MCF 10A (cell line): ENCODE results near the gene URB2. TPM values are rescaled to one million over a fixed set of nuclear protein-coding genes. Genes with fewer than 3 reads are reported as not detected.

Source experiments
- Bru-seq: library from RNA; stranded (reverse); fragments of 400-500 nt; gene quantifications from one replicate; lab custom pipeline; 2021; lab: Mats Ljungman, UMichigan
- BruChase-seq, 2 experiments: library from RNA; stranded (reverse); fragments of 400-500 nt; gene quantifications; one replicate each; lab custom pipeline; 2021; lab: Mats Ljungman, UMichigan
- BruUV-seq: library from RNA; stranded (reverse); fragments of 400-500 nt; replicated peaks from 2 replicates; lab custom pipeline; 2021; lab: Mats Ljungman, UMichigan
- CTCF ChIA-PET: fragments of 300-600 bp; sonication (Branson Sonifier 250); formaldehyde crosslinking; extraction: SDS; loops from one replicate; lab custom pipeline; 2021; ENCODE audit warnings: antibody characterized with exemption, inconsistent platforms; lab: Yijun Ruan, JAX
- POLR2A ChIA-PET: fragments of 300-600, 350-650 bp; sonication (Branson Sonifier 250); formaldehyde crosslinking; extraction: SDS; loops from one replicate; lab custom pipeline; 2020; ENCODE audit warnings: antibody characterized with exemption, inconsistent platforms; lab: Yijun Ruan, JAX
- DNase-seq: peaks from one replicate; pipeline ENCODE4 v3.0.0-alpha.2; 2018; ENCODE audit not compliant: unreplicated experiment
- H3K27ac Mint-ChIP-seq: one replicate; pipeline ENCODE4 v1.8.0; 2022; ENCODE audit warnings: mild to moderate bottlenecking, low read depth, mixed read lengths; ENCODE audit not compliant: unreplicated experiment
- H3K27me3 Mint-ChIP-seq: one replicate; pipeline ENCODE4 v1.8.0; 2022; ENCODE audit warnings: mixed read lengths; ENCODE audit not compliant: insufficient read depth, unreplicated experiment
- H3K36me3 Mint-ChIP-seq: one replicate; pipeline ENCODE4 v1.8.0; 2022; ENCODE audit warnings: mild to moderate bottlenecking, moderate library complexity, mixed read lengths; ENCODE audit not compliant: insufficient read depth, unreplicated experiment
- H3K4me1 Mint-ChIP-seq: one replicate; pipeline ENCODE4 v1.8.0; 2022; ENCODE audit warnings: mixed read lengths; ENCODE audit not compliant: insufficient read depth, unreplicated experiment
- H3K4me3 Mint-ChIP-seq: one replicate; pipeline ENCODE4 v1.8.0; 2022; ENCODE audit warnings: mild to moderate bottlenecking, moderate library complexity, mixed read lengths; ENCODE audit not compliant: unreplicated experiment
- H3K9me3 Mint-ChIP-seq: one replicate; pipeline ENCODE4 v1.8.0; 2022; ENCODE audit warnings: mixed read lengths; ENCODE audit not compliant: unreplicated experiment
- intact Hi-C: fragments of 100-400 bp; cut with micrococcal nuclease; formaldehyde crosslinking; loops from 2 replicates; pipeline ENCODE4 v1.14.1; 2022
- long read RNA-seq: library from polyadenylated mRNA; stranded (forward); transcript quantifications from one replicate; pipeline ENCODE4 v2.0.0, GENCODE V29; 2022
- total RNA-seq: library from RNA; stranded (reverse); gene quantifications from 2 replicates; pipeline ENCODE4 v1.2.3, GENCODE V29; 2022
- TF ChIP-seq, protein P1 (sequence below): fragments of 200-600 bp; IDR thresholded peaks from one replicate; pipeline ENCODE4 v1.8.0; 2022; ENCODE audit warnings: antibody characterized with exemption, mild to moderate bottlenecking; ENCODE audit not compliant: unreplicated experiment

Gene URB2
- total RNA-seq (25.8 and 35.5 TPM in 2 replicates), Bru-seq, nascent RNA (percentile 89 among the genes with signal in this experiment), BruChase-seq, experiment 1, labeled RNA remaining after a 6-hour chase (percentile 72 among the genes with signal in this experiment), BruChase-seq, experiment 2, labeled RNA remaining after a 2-hour chase (percentile 90 among the genes with signal in this experiment)
- long read RNA-seq, full-length matches to known transcripts, result 54 of 102 reads
- long read RNA-seq, partial matches to known transcripts, result 20 of 102 reads
- long read RNA-seq, other reads (novel, unspliced or antisense), result 28 of 102 reads

DNA sequence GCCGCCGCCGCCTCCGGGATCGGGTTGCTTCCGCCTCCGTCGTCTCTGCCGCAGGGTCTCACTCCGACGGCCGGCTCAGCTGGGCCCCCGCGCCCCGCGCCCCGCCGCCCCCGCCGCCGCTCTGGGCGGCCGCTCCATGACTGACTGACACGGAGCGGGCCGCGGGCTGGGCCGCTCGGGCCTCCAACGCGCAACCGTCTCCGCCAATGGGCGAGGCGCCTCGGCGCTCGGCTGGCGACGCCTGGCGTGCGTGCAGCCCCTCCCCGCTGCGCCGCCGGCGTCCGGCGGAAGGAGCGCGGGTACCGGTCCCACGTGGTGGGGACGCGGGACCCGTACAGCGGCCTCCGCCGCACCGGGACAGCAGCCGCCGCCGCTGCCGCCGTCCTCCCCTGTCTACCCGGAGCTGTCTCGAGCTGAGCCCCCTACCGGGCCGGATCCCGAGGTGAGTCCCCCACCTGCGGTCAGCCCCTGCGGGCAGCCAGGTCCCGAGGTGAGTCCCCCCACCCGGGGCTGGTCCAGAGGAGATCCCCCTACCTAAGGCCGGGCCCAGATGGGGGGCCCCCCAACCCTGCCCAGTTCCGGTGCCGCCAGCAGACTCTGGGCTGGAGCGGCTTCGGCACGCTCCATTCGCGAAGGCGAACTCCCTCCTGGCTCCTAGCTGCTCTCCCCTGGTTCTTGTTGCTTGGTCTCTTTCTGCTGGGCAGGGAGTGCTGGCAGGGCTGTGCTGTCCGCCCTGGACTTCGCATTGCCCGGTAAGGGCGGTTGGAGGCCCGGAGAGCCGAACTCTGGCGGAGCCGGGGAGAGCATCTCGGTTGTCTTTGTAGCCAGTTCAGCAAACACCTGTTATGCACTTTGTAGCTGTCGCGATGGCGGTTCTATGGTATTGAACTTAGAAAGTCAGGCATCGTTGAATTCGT, at the start of gene URB2, which contains the start of gene TAF5L:
Gene URB2, plus strand, starts transcription at position 333 of the 917 bp plus-strand sequence. CDS start 1,387 bp downstream, outside the sequence.
Gene TAF5L, minus strand, starts transcription at position 208 of the 917 bp plus-strand sequence. CDS start 11,640 bp downstream, outside the sequence.
- Mint-ChIP-seq H3K4me3 (peak within 1 kb of the TSS; percentile 99), H3K9me3 (no peaks in the 10 kb centered on the region), H3K4me1 (peaks cover 57% of the 10 kb centered on the region), H3K27me3 (no peaks in the 10 kb centered on the region), H3K36me3 (peaks cover 17% of the 10 kb centered on the region), H3K27ac (peak within 1 kb of the TSS; percentile 94)
- ChIA-PET CTCF (interaction anchor here (0.7 to 5.8 kb wide), 6 partner anchors 10 to 69 kb away, joined by 3 to 65 read pairs (median 4); partner anchors contain the start of gene ABCB10), POLR2A (interaction anchor here (0.6 to 15.3 kb wide), 27 partner anchors 10 to 815 kb away, joined by 3 to 375 read pairs (median 6); partner anchors contain the start of genes ABCB10, GALNT2 and NUP133)
- intact Hi-C loops, result loop anchor here (1.0 kb wide), 2 partner anchors 67 to 684 kb away; no protein-coding TSS in a partner anchor
- peak; percentile 96 for DNase-seq
- no TSS peak for BruUV-seq
- TF ChIP-seq, protein P1, sequence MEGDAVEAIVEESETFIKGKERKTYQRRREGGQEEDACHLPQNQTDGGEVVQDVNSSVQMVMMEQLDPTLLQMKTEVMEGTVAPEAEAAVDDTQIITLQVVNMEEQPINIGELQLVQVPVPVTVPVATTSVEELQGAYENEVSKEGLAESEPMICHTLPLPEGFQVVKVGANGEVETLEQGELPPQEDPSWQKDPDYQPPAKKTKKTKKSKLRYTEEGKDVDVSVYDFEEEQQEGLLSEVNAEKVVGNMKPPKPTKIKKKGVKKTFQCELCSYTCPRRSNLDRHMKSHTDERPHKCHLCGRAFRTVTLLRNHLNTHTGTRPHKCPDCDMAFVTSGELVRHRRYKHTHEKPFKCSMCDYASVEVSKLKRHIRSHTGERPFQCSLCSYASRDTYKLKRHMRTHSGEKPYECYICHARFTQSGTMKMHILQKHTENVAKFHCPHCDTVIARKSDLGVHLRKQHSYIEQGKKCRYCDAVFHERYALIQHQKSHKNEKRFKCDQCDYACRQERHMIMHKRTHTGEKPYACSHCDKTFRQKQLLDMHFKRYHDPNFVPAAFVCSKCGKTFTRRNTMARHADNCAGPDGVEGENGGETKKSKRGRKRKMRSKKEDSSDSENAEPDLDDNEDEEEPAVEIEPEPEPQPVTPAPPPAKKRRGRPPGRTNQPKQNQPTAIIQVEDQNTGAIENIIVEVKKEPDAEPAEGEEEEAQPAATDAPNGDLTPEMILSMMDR, result peak; percentile 7

- BruUV-seq, result no TSS peak
- intact Hi-C loops, result loop anchor here (10.0 kb wide), 1 partner anchor 506 kb away; no protein-coding TSS in a partner anchor
- Mint-ChIP-seq H3K27ac (no peak overlapping the region), H3K36me3 (no peaks in the 10 kb centered on the region), H3K4me3 (no peak overlapping the region), H3K27me3 (no peaks in the 10 kb centered on the region), H3K9me3 (no peaks in the 10 kb centered on the region), H3K4me1 (peaks cover 11% of the 10 kb centered on the region)
- no peak for DNase-seq
- TF ChIP-seq, protein P1, result no peak
- POLR2A ChIA-PET, result interaction anchor here (0.9 to 6.4 kb wide), 8 partner anchors 8 to 47 kb away, joined by 3 to 61 read pairs (median 4); partner anchors contain the start of genes ABCB10, TAF5L and URB2
- CTCF ChIA-PET, result interaction anchor here (0.6 to 1.6 kb wide), 7 partner anchors 8 to 1174 kb away, joined by 3 to 6 read pairs (median 4); partner anchors contain the start of gene ABCB10
These were observed 47.6 kb upstream of the URB2 start for GRCh38 chr1:229578168-229579058.

GRCh38 chr1:229579059-229579673, 46.9 kb upstream of the URB2 start:
- Mint-ChIP-seq H3K27ac (no peak overlapping the region), H3K4me3 (no peak overlapping the region), H3K4me1 (peaks cover 11% of the 10 kb centered on the region), H3K36me3 (no peaks in the 10 kb centered on the region), H3K27me3 (no peaks in the 10 kb centered on the region), H3K9me3 (no peaks in the 10 kb centered on the region)
- ChIA-PET POLR2A (interaction anchor here (0.9 to 6.4 kb wide), 9 partner anchors 9 to 46 kb away, joined by 3 to 61 read pairs (median 4); partner anchors contain the start of genes ABCB10, TAF5L and URB2), CTCF (interaction anchor here (0.6 to 1.6 kb wide), 9 partner anchors 9 to 1173 kb away, joined by 3 to 6 read pairs (median 4); partner anchors contain the start of gene ABCB10)
- no TSS peak for BruUV-seq
- TF ChIP-seq, protein P1, result no peak
- intact Hi-C loops, result loop anchor here (10.0 kb wide), 1 partner anchor 506 kb away; no protein-coding TSS in a partner anchor
- DNase-seq, result peak; percentile 38
